CD1c-positive myeloid dendritic cell (primary cell): ENCODE measurements around the gene SDS.

ENCODE experiments used
- DNase-seq: peaks from one replicate; pipeline ENCODE4 v3.0.0-alpha.2; 2016; ENCODE audit errors: extremely low spot score

The SDS gene

DNA sequence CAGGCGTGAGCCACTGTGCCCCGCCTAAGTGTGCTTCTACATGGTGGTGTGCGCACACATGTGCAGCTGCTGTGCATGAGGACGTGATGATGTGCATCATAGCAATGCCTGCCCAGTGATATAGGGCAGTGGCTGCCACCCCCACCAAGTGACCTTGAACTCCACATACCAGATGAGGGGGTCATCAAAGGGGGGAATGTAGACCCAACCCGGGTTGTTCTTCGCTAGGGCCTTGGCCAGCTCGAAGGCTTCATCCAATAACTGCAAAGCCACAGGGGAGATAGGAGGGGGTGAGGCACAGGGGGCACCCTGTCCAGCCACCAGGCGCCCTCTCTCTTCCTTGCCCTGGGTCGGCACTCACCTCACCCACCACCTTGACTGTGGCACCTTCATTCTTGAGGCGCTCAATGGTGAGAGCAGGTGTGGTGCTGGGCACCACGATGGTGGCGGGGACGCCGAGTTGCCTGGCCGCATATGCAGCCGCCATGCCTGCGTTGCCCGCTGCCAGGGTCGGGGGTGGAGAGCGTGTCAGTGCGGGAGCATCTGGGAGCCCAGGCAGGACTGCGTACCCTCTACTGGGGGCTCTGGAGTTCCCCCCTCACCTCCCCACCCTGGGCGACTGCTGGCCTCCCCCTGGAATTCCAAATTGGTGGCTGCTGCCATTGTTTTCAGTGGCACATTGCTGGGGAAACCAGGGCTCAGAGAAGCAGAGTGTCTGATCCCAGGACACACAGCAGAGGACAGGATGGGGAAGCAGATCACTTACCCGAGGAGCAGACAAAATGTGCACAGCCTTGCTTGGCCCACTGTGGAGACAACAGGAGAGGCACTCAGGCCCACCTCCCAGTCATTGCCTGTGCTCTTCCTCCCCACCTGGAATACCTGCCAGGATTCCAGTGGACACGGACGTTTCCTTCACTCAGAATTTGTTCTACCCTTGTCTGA lies 5.1 kb downstream of the SDS start:
- no peak for DNase-seq

- DNase-seq: no peak
These were observed 6.0 kb downstream of the SDS start for GRCh38 chr12:113397497-113398197.

GRCh38 chr12:113396828-113397496 lies 6.7 kb downstream of the SDS start:
- no peak for DNase-seq

DNA sequence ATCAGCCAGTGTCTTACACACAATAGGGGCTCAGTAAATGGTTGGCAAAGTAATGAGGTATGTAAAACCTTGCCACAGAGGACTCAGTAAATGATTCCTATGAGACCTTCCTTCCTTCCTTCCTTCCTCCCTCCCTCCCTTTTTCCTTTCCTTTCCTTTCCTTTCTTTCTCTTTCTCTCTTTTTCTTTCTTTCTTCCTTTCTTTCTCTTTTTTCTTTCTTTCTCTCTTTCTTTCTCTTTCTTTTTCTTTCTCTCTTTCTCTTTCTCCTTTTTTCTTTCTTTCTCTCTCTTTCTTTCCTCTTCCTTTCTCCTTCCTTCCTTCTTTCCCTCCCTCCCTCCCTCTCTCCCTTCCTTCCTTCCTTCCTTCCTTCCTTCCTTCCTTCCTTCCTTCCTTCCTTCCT lies 7.5 kb downstream of the SDS start:
- no peak for DNase-seq

- DNase-seq: no peak
These were observed 8.6 kb downstream of the SDS start for GRCh38 chr12:113395119-113395518.

DNA sequence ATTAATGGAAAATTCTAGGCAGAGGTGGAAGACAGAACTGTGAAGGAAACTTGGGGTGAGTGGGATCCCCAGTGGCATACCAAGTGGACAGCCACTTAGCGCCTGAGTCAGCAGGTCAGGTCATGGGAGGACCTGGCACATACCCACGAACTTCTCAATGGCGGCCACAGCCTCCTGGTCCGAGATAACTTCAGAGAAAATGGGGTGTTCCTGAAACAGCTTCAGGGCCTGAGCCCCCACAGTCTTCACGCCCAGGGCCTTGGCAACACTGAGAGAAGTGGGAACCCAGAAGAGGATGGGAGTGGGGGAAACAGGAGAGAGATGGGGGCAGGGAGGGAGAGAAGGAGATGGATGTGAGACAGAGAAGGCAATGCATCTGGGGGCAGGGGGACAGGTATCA lies 9.9 kb downstream of the SDS start:
- no peak for DNase-seq

DNA sequence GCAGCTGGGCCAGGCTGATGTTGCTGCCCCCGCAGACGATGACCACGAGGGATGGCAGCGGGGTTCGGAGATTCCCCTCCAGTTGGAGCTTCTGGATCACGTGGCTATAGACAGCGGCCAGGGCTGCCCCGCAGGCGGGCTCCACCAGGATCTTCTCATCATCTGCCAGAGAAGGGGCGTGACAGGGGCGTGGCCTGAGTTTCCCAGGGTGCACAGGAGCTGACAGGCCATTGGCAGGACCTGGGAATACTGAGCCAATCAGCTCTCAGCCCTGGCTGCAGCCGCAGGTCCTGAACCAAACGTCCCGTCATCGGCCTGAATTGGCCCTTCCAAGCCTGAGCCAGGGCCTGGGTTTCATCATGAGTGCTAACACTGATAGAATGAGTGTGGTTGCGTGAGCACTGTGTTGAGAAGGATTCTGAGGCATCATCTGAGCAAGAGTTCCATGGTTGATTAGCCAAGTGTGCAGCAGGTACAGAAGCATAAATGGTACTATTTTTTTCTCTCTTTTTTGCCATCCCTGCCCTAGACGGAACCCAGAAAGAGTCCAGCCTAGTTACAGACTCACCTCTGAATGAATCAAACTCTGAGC lies 10.6 kb downstream of the SDS start:
- no peak for DNase-seq

- DNase-seq: no peak
These were observed 11.2 kb downstream of the SDS start for GRCh38 chr12:113392520-113392919.

DNA sequence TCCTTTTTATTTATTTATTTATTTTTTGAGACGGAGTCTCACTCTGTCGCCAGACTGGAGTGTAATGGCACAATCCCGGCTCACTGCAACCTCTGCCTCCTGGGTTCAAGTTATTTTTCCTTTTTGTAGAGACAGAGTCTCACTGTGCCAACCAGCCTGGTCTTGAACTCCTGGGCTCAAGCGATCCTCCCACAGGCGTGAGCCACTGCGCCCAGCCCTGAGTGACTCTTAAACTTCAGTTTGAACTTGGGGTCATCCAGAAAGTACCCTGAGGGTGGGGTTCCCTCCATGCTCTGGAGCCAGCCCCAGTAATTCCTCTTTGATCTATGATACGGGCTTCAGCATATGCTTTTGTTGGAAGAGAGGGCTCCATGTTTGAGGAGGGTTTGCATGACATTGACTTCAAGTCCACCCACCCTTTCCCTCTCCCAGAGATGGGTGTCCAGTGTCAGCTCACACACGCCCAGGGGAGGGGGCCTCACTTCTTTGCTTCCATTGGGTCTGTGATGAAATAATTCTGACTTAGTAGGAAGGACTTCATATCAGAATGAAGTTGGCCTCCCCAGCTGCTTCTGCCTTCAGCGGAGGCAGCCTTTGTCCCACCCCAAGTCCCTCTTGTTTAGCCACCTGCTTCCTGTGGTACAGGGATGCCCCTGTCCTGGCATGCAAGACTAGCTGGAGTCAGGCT lies 11.9 kb downstream of the SDS start:
- no peak for DNase-seq

GRCh38 chr12:113391145-113391544 lies 12.5 kb downstream of the SDS start:
- DNase-seq: no peak

DNA sequence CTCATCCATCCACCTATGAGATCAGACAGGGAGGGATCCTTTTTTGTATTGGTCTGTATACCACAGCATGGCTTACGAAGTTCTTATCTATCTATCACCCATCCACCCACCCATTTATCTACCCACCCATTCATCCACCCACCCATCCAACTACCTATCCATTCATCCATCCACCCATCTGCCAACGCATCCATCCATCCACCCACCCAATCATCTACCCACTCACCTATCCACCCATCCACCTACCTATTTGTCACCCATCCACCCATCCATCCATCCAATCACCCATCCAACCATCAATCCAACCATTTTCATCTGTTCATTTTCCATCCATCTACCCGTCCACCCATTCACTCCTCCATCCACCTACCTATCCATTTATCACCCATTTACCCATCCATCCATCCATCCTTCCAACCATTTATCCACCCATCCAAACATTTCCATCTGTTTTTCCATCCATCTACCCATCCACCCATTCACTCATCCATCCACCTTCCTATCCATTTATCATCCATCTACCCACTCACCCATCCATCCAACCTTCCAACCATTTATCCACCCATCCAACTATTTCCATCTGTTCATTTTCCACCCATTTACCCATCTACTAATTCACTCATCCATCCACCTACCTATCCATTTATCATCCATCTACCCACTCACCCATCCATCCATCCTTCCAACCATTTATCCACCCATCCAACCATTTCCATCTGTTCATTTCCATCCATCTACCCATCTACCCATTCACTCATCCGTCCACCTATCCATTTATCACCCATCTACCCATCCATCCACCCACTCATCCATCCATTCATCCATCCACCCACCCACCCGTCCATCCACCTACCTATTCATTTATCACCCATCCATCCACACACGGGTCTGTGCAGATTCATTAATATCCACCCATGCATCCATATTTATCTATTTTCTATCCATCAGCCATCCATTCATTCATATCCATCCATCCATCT lies 13.3 kb downstream of the SDS start:
- DNase-seq: no peak

DNA sequence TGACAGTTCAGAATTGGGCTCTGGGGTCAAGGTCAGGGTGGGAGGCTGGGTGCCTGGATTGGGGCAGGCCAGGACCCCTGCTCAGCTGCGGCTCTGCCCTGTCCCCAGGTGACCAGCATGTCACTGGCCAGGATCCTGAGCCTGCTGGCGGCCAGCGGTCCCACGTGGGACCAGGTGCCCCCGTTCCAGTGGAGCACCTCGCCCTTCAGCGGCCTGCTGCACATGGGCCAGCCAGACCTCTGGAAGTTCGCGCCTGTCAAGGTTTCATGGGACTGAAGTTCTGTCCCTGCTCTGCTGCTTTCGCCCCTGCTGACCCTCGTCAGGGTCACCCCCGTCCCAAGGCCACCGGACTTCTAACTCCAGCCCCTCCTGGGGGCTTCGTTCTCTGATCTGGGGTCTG lies 15.3 kb downstream of the SDS start:
- DNase-seq: no peak

- no peak for DNase-seq
These were observed 16.1 kb downstream of the SDS start for GRCh38 chr12:113387631-113388030.

- DNase-seq: no peak
These were observed 16.7 kb downstream of the SDS start for GRCh38 chr12:113386866-113387566.

GRCh38 chr12:113385282-113385882 lies 18.3 kb downstream of the SDS start:
- DNase-seq: no peak

GRCh38 chr12:113384778-113385177 lies 18.9 kb downstream of the SDS start:
- no peak for DNase-seq

DNA sequence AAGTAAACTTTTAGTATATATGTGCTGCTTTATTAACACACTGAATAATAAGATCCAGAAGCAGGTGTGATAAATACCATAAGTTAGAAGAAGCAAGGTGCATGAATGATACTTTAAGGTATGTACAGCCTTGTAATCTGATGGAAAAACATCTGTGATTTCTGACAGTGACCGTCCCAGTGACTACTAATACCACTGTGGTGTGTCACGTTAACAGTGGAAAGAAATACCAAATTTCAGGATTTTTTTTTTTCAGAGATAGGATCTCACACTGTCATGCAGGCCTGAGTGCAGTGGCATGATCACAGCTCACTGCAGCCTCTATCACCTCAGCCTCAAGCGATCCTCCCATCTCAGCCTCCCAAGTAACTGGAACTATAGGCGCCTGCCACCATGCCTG lies 21.5 kb downstream of the SDS start:
- DNase-seq: no peak

- no peak for DNase-seq
These were observed 22.5 kb downstream of the SDS start for GRCh38 chr12:113381220-113381619.

DNA sequence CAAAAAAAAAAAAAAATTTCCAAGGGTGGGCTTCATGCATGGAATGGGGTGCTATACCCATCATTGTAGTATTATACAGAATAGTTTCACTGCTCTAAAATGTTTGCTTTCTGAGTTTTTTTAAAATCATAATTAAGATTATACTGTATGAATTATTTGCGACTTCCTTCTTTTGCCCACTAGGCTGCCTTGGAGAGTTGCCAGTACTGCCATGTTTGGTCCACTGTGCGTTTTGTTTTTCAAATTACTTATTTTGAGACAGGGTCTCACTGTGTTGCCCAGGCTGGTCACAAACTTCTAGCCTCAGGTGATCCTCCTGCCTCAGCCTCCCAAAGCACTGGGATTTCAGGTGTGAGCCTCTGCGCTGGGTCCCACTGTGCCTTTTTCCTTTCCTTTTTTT lies 25.4 kb downstream of the SDS start:
- DNase-seq: no peak
